ENCODE data around the gene RCAN2.
"Not testable (repeated sequence)": the region's sequence is repeated elsewhere in the genome, so short reads cannot be mapped to it uniquely, and the experiment has no call there.

The RCAN2 gene

DNA sequence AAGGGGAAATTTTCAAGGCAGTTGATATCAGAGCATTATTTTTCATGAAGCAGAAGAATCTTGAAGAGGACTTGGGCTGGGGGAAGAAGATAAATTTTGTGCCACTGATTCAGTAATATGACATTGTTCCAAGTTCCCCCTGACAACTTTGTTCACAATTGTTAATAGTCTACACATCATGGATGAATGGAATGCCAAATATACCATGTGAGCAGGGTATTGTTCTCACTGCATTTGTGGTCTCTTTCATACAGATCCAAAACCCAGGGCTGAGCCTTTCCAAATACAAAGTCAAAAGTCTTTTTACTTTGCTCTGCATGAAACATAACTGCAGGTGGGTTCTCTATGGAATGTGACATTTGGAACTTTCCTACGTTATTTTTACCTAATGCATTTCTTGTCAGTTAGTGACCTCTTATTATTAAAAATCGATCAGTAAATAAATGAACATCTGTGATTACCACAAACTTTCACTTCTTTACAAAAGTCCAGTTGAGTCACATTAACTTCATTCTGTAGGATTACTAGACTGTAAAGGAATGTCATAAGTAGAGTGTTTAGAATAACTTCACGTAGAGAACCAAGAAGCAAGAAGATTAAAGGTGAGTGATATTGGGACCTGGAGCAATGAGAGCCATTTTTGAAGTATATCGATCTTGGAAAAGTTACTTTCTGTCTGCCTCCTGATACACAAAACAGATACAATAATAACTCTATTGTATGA, 100.9 kb downstream of the RCAN2 start:
- DNase-seq (ENCODE audit: low read depth, low spot score), result peak; percentile 58

DNA sequence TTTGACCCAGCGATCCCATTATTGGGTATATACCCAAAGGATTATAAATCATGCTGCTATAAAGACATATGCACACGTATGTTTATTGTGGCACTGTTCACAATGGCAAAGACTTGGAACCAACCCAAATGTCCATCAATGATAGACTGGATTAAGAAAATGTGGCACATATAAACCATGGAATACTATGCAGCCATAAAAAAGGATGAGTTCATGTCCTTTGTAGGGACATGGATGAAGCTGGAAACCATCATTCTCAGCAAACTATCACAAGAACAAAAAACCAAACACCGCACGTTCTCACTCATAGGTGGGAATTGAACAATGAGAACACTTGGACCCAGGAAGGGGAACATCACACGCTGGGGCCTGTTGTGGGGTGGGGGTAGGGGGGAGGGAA, 103.5 kb downstream of the RCAN2 start:
- not testable (repeated sequence) for DNase-seq (ENCODE audit: low read depth, low spot score)

DNA sequence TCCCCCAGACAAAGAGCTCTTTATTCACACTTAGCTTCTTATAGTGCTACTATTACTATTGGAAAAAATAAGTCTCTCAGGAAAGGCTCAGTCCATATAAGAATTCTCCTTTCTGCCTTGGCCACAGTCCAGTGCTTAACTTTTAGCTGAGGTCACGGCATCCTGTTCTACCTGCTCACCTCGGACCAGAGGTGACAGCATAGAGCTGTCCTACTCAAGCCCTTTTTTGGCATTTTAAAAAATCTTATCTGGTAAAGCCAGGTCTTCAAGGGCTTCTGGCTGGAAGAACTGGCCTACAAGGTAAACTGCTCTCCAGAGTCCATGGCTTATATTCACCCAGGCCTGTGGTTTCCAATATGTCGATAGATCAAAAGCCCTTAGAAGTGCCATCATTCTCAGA, 109.7 kb downstream of the RCAN2 start:
- DNase-seq (ENCODE audit: low read depth, low spot score), result no peak

GRCh38 chr6:46381057-46381456, 110.2 kb downstream of the RCAN2 start:
- DNase-seq (ENCODE audit: low read depth, low spot score), result no peak

DNA sequence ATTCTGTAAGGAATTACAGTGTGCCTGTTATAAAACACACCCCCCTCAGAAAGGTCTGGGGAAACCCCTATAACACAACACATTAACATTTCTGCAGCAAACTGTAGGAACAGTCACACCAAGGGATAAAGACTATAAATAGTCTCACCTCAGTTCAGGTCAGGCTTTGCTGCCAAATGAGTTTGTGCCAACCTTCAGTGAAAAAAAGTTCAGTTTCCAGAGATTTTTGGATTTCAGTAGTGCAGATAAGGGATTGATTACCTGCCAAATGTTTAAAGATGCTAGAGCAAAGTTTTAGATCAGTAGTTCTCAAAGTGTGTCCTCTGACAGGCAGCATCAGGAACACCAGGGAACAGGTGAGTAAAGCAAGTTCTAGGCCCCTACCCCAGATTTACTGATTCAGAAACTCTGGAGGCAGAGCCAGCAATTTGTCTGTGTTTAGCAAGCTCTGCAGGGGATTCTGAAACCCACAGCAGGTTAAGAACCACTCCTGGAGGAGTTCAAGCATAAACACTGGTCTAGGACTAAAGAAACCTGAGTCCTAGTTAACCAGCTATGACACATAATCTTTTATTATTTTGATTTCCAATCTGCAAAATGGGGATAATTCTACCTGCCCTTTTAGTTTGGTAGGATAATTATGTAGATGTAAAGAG, 111.0 kb downstream of the RCAN2 start:
- no peak for DNase-seq (ENCODE audit: low read depth, low spot score)

- no peak for DNase-seq (ENCODE audit: low read depth, low spot score)
Measured at GRCh38 chr6:46378882-46379416, 112.3 kb downstream of the RCAN2 start.

DNA sequence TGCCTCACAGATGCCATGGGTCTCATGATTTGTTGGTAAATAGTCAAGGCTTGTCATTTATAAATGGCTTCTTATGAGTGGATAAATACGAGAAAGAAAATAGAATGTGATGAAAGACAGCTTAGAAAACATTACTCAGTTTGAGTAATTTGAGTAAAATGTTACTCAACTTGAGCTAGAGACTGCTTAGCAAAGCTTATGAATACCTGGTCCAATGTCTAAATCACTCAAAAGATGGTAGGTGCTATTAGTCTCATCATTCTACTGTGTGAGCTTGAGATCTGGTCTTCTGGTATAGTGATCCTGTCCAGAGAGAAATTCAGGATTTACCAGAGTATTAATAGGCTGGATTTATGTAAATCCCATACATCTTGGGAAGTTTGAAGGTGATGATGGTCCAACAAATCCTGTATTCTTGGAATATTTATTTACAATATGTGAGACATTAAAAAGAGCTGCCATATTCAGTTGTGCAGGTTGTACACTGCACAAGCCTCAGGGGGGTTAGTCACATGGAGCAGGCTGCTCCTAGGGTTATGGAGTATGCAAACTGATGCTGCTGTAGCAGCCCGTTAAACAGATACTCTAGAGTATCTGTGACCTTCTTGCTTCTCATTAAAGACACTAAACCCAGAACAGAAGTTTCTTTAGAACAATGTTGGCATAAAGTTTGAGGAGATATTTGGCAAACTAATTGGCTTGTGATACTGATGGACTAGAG, 112.9 kb downstream of the RCAN2 start:
- DNase-seq (ENCODE audit: low read depth, low spot score), result no peak

GRCh38 chr6:46377209-46377608, 114.0 kb downstream of the RCAN2 start:
- DNase-seq (ENCODE audit: low read depth, low spot score), result no peak

DNA sequence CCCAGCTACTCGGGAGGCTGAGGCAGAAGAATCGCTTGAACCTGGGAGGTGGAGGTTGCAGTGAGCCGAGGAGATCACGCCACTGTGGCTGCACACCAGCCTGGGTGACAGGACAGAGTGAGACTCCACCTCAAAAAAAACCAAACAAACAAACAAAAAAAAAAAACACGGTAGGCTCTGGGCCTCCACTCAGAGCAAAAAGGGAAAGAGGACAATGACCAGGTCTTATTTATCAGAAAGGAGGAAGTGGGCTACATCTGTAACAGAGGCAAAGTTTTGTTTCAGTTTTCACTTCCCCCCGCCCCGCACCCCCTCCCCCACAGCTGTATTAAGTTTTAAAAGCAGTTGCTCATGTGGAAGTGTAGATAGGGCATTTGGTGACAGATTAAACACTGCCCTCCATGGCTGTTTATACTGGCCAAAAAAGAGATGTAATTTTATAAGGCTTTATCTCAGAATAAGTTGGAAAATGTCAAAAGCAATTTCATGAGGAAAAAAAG, 114.6 kb downstream of the RCAN2 start:
- DNase-seq (ENCODE audit: low read depth, low spot score), result no peak

DNA sequence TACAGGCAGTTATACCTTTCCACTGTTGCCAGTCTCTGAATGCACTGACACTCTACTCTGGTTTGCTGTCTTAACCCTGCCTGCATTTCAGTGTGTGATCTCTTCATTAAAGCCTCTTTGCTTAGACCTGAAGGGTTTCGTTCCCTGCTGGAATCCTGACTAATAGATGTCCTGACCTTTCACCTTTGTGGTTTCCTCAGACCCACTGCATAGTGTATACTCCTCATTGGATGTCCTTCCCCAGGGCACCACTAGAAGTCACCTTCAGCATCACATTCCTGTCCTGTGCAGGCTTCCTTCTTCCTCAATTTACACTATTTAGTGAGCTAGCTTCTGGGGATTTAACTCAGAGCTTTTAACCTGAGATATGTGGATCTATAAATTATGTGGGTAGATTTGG, 120.6 kb downstream of the RCAN2 start:
- no peak for DNase-seq (ENCODE audit: low read depth, low spot score)

DNA sequence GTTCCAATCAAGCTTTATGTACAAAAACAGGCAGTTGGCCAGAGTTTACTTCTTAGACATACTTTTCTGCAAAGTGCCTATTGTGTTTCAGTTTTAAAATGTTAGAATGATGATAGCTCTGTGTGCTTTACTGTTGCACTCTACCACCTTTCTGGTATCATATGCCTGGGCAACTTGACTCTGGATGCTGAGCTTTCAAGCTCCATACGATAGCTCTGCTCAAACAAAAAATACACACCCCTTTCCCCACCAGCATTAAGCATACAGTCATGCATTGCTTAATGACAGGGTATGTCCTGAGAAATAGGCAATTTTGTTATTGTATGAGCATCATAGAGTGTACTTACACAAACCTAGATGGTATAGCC, 123.1 kb downstream of the RCAN2 start:
- DNase-seq (ENCODE audit: low read depth, low spot score), result no peak

DNA sequence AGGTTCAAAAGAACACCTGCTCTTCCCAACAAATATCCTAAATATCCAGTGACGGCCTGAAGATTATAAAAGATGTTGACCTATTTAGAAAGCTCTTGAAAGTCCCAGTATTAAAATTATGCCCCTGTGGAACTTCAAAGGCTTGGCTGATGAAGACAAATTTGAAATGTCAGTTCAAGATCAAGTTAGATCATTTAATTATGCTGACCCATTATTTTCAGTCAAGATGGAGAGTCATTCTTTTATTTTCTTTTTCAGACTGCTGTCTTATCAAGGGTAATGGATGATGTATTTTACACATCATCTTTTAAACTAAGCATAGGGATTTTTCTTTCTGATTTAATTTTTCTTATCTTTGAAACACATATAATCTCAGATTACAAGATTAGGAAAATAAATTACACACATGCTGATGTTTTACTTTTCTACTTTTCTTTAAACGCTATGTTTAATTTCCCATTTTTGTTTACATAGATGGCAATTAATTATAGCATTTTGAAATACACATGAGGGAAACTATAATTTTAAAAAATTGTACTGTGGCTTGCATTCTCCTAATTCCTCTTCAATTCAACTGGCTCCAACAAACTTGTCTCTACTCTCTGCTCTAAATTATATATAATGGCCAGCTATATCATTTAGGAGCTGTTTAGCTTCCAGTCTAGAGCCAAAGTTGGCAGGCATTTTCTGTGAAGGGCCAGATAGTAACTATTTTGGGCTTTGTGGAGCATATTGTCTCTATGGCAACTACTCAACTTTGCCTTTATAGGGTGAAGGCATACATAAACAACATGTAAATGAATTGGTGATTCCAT, 123.7 kb downstream of the RCAN2 start:
- no peak for DNase-seq (ENCODE audit: low read depth, low spot score)

- DNase-seq (ENCODE audit: low read depth, low spot score), result no peak
Measured at GRCh38 chr6:46366190-46366900, 124.9 kb downstream of the RCAN2 start.

- no peak for DNase-seq (ENCODE audit: low read depth, low spot score)
Measured at GRCh38 chr6:46357591-46357990, 133.7 kb downstream of the RCAN2 start.

GRCh38 chr6:46356543-46356942, 134.7 kb downstream of the RCAN2 start:
- no peak for DNase-seq (ENCODE audit: low read depth, low spot score)

DNA sequence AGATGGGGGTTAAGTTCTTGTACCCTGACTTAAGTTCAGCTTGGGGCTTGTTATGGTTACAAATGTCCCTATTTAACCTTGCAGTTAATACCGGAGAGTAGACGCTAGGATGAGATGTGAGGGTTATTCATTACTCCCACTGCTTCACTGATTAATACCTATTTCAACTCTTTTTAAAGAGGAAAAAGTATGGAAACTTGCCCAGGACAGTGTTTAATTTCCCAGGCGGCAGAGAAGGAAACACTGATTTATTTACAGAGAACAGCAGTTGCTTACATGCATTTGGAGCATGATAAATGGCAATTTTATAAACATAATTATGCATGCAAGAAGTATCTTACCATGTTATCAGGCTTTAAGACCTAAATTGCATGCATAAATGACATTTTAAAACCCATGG, 137.7 kb downstream of the RCAN2 start:
- no peak for DNase-seq (ENCODE audit: low read depth, low spot score)

DNA sequence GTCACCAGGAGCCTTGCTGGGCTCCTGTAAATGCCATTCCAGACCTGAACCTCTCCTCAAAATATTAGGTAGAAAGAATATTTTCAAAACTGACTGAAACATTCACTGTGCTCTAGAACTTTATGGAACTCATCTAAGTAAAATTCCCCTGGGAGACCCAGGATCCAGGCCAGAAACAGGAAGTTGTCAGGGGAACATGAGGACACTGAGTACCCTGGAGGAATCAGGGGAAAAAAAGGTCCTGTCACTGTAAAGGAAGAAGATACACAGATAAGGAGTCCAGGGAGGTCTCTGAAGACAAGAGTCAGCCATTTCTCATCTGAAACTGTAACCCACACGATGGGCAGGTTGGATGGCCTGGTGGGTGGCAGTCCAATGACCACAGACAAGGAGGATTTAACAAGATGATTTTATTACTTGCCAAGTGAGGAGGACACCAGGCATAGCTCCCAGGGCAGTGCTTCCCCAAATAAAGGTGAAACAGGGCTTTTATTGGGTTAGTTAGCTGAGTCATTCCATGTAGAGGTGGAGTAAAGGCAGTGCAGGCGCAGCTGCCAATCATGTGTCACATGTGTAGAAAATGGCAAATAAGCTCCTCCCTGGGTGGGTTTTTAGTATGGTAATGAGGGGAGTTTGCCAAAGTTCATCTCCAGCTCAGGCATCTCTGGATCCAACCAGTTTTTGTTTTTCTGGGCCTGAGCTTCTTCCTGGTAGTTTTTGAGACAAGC, 138.5 kb downstream of the RCAN2 start:
- no peak for DNase-seq (ENCODE audit: low read depth, low spot score)

GRCh38 chr6:46350714-46351113, 140.5 kb downstream of the RCAN2 start:
- DNase-seq (ENCODE audit: low read depth, low spot score), result no peak

DNA sequence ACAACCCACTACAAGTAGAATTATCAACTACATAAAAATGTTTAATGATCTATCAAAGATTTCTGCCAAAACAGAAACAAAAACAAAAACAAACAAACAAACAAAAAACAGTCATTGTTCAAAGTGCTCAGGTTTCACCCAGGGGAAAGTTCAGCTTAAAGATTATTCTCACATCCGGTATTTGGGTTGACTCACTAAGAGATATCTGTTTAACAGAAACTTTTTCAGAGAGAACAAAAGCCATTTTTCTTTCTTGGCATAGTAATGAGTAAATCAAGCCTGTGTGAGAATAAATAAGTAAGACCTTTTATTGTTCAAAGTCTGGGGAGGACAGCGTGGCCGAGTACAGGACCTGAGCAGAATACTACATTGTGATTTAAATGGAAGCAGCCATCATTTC, 143.6 kb downstream of the RCAN2 start:
- peak; percentile 7 for DNase-seq (ENCODE audit: low read depth, low spot score)

- DNase-seq (ENCODE audit: low read depth, low spot score), result no peak
Measured at GRCh38 chr6:46340246-46340645, 151.0 kb downstream of the RCAN2 start.

All from astrocyte of the hippocampus (primary cell).